Measurements from ENCODE around the gene RASSF3. TPM values are rescaled to one million over a fixed set of nuclear protein-coding genes. Genes with fewer than 3 reads are reported as not detected.

The RASSF3 gene
- total and polyA plus RNA-seq, 2 of the 13 experiments (the other 11 are each of a cell fraction or from before 2014, with no cell fraction given), result 15.5 to 16.0 TPM

DNA sequence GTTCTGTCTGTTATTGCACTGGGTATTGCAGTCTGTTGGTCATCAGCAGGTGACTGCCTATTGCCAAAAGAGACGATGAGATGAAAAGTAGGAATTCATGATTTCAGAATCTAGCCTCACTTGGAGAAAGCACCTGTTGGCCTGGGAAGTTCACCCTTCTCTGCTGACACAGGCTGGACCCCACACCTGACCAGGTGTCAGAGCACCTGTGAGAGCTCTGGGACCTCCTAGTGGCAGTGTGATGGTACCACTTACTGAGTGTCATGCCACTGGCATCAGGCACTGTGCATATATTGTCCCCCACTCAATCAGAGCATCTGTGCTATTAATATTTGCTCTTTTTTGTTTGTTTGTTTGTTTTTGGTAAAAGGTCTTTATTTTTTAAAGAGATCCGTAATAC is 68.0 kb downstream of the RASSF3 start (continued):
- TF ChIP-seq STAG1 (CRISPR knock-in tag; IDR thresholded peaks at IDR 0.05) (peak; percentile 43), SRSF1 (optimal IDR thresholded peaks at IDR 0.05; ENCODE audit: low read depth, low read length) (no peak), RFXAP (CRISPR knock-in tag; IDR thresholded peaks at IDR 0.05; ENCODE audit: borderline replicate concordance) (no peak), ZNF660 (CRISPR knock-in tag; IDR thresholded peaks at IDR 0.05; ENCODE audit: borderline replicate concordance, low read depth) (no peak), CHCHD3 (CRISPR knock-in tag; IDR thresholded peaks at IDR 0.05) (no peak), ZNF616 (CRISPR knock-in tag; IDR thresholded peaks at IDR 0.05; ENCODE audit: low read depth) (no peak), NRL (CRISPR knock-in tag; IDR thresholded peaks at IDR 0.05; ENCODE audit: borderline replicate concordance) (no peak), SUZ12 (IDR thresholded peaks at IDR 0.05; ENCODE audit: low read depth, low read length) (no peak), ZIK1 (CRISPR knock-in tag; IDR thresholded peaks at IDR 0.05; ENCODE audit: borderline replicate concordance, low read depth) (no peak), MAFG (CRISPR knock-in tag; IDR thresholded peaks at IDR 0.05) (no peak)
- TF ChIP-seq, protein P1, sequence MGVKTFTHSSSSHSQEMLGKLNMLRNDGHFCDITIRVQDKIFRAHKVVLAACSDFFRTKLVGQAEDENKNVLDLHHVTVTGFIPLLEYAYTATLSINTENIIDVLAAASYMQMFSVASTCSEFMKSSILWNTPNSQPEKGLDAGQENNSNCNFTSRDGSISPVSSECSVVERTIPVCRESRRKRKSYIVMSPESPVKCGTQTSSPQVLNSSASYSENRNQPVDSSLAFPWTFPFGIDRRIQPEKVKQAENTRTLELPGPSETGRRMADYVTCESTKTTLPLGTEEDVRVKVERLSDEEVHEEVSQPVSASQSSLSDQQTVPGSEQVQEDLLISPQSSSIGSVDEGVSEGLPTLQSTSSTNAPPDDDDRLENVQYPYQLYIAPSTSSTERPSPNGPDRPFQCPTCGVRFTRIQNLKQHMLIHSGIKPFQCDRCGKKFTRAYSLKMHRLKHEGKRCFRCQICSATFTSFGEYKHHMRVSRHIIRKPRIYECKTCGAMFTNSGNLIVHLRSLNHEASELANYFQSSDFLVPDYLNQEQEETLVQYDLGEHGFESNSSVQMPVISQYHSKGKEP (CRISPR knock-in tag; IDR thresholded peaks at IDR 0.05), result no peak

DNA sequence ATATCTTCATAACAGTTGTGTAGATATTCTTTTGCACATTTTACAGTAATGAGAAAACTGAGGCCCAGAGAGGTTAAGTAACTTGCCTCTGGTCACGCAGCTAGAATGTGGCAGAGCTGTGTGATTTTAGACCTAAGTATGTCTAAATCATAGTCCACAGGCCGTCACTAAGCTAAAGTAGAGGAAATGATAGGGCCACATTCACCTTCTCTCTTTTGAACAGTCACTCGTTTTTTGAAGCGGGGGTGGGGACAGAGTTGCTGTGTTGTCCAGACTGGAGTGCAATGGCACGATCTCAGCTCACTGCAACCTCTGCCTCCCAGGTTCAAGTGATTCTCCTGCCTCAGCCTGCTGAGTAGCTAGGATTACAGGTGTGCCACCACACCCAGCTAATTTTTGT is 68.5 kb downstream of the RASSF3 start:
- Histone ChIP-seq H3K4me2 (ENCODE audit: low read depth, low read length) (no peak overlapping the region), H3K27me3 (ENCODE audit: control insufficient read depth in 1 of 2, insufficient read depth in 2 of 2, low read length in 2 of 2) (no peaks in the 10 kb centered on the region), H3K27ac (ENCODE audit: extremely low read length, insufficient read depth, low read length) (no peak overlapping the region), H4K20me1 (ENCODE audit: insufficient read depth, low read length) (peaks cover 3% of the 10 kb centered on the region; the same call in 1 of the 2 replicates), H3K4me3 (replicated peaks in 1 of 3; ENCODE audit: insufficient read depth in 1 of 3, low read depth in 2 of 3, low read length in 3 of 3) (no peak overlapping the region), H3K9me3 (ENCODE audit: low read length) (no peaks in the 10 kb centered on the region), H2AFZ (ENCODE audit: low read length) (no peak overlapping the region), H3K36me3 (replicated peaks in 1 of 2; ENCODE audit: control insufficient read depth in 1 of 2, insufficient read depth in 2 of 2, low read length in 2 of 2) (no peaks in the 10 kb centered on the region), H3K79me2 (ENCODE audit: insufficient read depth, low read length) (peaks cover 23% of the 10 kb centered on the region), H3K9ac (ENCODE audit: insufficient read depth, low read depth, low read length) (no peak overlapping the region), H3K4me1 (ENCODE audit: insufficient read depth, low read length) (peaks cover 65% of the 10 kb centered on the region)
- DNase-seq (ENCODE audit: low spot score), result no peak
- intact Hi-C loops (cut with micrococcal nuclease; ENCODE audit: unreplicated experiment), result no loop called here
- no peak for FAIRE-seq
- no peak for ATAC-seq
- 97% methylated on average over 5 of the region's 5 CpGs for WGBS (ENCODE audit: low lambda C conversion rate)
- ChIA-PET CTCF (ENCODE audit: low intra/inter-chr PET ratio, low total read pairs) (no interaction called here), POLR2A (no interaction called here)
- no TSS peak for BruUV-seq (replicated peaks)
- in situ Hi-C loops (cut with HindIII; ENCODE audit: extremely low pct_ligation_motif_present, low pct_unique_long_range_greater_than_20kb), result no loop called here
- peak; percentile 50; the same call in 1 of the 2 replicates for TF ChIP-seq ZNF768 (CRISPR knock-in tag; IDR thresholded peaks at IDR 0.05)
- TF ChIP-seq ZNF138 (CRISPR knock-in tag; IDR thresholded peaks at IDR 0.05; ENCODE audit: low read depth), result no peak
- TF ChIP-seq, protein P2, sequence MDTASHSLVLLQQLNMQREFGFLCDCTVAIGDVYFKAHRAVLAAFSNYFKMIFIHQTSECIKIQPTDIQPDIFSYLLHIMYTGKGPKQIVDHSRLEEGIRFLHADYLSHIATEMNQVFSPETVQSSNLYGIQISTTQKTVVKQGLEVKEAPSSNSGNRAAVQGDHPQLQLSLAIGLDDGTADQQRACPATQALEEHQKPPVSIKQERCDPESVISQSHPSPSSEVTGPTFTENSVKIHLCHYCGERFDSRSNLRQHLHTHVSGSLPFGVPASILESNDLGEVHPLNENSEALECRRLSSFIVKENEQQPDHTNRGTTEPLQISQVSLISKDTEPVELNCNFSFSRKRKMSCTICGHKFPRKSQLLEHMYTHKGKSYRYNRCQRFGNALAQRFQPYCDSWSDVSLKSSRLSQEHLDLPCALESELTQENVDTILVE (CRISPR knock-in tag; IDR thresholded peaks at IDR 0.05), result no peak

Data from HepG2 (cell line).